NCI-H446 treated with DMSO at 0.1 percent for 48 hours (cell line): ENCODE data around the gene KCNH8.
A peak's percentile ranks its signal among the peaks of the same experiment; 100 is the strongest.

ENCODE experiments used
- DNase-seq: peaks from one replicate; lab custom pipeline; 2025; lab: John Stamatoyannopoulos, UW

The KCNH8 gene

GRCh38 chr3:19250959-19251610 lies 102.8 kb downstream of the KCNH8 start:
- no peak for DNase-seq

- DNase-seq: no peak
Observed at GRCh38 chr3:19254189-19254588, 105.9 kb downstream of the KCNH8 start.

- no peak for DNase-seq
Observed at GRCh38 chr3:19254784-19255338, 106.6 kb downstream of the KCNH8 start.

GRCh38 chr3:19256313-19256712 lies 108.0 kb downstream of the KCNH8 start:
- no peak for DNase-seq

DNA sequence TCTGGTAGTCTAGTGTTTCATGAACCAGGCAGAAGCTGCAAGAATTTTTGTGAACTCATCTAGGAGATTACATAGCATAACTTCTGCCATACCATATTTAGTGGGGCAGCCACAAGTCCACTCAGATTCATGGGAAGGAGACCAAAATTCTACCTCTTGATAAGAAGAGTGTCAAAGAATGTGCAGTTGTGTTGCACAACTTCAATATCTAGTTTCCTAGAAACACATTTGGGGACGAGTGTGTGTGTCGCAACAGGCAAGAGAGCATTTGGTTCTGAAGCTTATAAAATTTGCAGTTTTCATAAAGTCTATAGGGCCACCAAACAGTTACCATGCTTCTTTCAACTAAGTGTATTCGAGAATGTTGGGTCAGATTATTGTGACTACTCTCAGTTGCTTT lies 115.3 kb downstream of the KCNH8 start:
- DNase-seq: no peak

- no peak for DNase-seq
Observed at GRCh38 chr3:19264424-19264823, 116.1 kb downstream of the KCNH8 start.

DNA sequence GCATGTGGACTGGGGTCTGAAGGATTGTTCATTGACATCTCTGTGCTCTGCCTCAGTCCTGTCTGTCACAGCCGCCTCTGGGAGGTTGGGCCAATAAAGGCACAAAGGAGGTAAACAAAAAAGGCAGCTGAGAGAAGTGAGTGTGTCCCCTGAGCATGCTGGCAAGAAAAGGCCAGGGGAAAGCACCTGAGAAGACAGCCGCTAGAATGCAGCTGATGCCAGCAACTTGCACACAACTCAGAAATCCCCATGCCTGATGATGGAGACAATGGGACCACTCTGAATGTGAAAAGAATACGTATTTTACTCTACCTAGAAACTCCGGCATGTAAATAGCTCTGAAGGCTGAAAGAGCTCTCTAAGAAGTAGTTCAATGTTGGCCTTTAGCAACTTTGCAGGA lies 118.7 kb downstream of the KCNH8 start:
- no peak for DNase-seq

DNA sequence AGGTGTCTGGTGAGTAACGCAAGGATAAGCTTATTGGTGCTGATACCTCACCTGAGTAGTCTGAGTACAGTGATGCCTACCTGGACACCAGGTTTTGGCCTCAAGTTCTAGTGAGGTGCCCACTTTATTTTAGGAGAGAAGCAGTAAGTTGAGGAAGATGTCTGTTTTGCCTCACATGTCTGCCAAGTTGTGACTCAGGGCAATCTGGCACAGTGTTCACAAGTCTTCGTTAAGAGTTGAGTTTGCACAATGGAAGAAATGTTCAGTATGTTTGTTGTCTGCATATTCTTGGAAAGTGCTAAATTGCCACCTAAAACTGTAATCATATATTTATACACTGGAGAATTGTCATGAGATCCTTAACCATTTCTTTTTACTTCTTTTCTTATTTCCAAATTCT lies 122.2 kb downstream of the KCNH8 start:
- peak; percentile 33 for DNase-seq

DNA sequence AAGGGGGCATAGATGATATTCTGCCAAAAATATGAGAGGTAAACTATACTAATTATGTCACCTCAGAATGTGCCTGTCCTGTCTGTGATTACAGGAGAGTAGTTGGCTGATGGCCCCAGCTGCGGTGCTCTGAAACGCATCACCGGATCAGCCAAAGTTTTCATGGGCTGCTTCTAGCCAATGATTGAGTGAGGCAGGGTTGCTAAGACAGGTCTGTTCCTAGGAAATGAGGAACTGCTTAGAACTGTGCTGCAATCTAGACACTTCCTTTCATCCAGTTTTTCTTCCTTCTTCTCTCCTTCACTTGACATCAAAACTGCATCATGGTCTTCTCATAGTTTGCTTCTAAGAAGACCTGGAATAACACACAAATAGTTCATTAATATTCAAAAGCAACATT lies 124.0 kb downstream of the KCNH8 start:
- no peak for DNase-seq

DNA sequence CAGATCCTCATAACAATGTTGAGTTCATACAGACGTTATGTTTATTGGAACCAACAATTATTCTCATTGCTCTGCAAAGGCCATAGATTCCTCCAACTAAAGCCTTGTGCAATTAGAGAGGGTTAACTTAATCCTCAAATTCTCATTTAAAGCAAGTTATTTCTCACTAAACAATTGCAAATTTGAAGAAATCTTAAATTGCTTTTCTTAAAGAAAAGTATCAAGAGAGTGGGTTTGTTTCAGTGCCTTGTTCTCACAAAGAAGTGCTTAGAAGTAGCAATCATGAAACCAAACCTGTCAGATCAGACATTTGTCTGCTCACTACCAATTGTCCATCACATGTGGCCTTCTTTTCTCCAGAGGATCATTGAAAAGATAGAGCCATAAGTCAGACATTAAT lies 124.8 kb downstream of the KCNH8 start:
- no peak for DNase-seq

DNA sequence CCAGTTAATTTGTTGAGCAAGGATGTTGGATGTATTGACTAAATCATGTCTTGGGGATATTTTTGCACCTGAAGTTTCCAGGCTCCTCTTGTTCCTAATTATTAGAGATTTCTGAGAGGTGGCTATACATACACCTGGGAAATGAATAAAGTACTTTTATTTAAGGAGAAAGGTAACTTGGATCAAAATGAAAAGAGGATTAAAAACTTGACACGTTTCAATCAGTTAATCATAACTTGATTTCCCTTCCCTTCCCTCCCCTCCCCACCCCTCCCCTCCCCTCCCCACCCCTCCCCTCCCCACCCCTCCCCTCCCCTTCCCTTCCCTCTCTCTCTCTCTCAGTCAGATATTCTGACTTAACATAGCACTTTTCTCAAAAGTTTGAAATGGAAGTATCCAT lies 126.3 kb downstream of the KCNH8 start:
- DNase-seq: no peak

GRCh38 chr3:19284974-19285373 lies 136.7 kb downstream of the KCNH8 start:
- no peak for DNase-seq

- no peak for DNase-seq
Observed at GRCh38 chr3:19293295-19293694, 145.0 kb downstream of the KCNH8 start.

- DNase-seq: no peak
Observed at GRCh38 chr3:19295208-19295607, 146.9 kb downstream of the KCNH8 start.

DNA sequence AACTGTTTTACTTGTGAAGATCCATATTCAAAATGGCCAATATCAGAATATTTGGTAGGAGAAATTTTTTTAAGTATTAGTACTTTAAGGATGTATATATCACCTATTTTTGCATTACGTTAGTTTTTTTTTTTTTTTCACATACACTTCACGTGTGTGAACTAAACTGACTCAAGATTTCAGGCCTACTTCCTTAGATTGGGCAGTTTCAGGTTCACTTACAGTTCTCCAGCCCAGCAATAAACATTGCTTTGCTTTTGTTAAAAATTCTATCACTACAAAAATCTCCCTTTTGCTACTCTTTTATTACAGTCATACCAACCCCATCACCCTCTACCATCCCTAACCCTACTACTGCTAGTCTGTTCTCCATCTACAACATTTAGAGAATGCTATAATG lies 183.6 kb downstream of the KCNH8 start:
- no peak for DNase-seq

- no peak for DNase-seq
Observed at GRCh38 chr3:19334120-19334519, 185.8 kb downstream of the KCNH8 start.

DNA sequence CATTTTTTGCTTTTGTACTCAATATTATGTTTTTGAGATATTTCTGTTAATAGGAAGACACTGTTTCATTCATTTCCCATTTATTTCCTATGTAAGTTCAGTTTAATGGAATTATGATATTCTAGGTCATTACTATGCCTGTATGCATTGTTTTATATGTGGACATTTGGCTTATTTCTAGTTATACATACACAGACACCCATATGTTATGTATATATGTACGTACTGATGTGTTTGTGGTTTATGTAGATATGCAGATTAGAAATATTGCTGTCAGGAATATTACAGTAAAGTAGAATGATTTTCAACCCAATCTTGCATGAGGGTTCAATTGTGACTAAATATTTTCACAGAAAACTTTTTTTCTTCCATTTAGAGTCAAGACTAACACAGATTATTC lies 190.5 kb downstream of the KCNH8 start:
- no peak for DNase-seq

GRCh38 chr3:19342389-19342788 lies 194.1 kb downstream of the KCNH8 start:
- DNase-seq: no peak

- no peak for DNase-seq
Observed at GRCh38 chr3:19346759-19347158, 198.4 kb downstream of the KCNH8 start.

- no peak for DNase-seq
Observed at GRCh38 chr3:19347671-19348070, 199.4 kb downstream of the KCNH8 start.

DNA sequence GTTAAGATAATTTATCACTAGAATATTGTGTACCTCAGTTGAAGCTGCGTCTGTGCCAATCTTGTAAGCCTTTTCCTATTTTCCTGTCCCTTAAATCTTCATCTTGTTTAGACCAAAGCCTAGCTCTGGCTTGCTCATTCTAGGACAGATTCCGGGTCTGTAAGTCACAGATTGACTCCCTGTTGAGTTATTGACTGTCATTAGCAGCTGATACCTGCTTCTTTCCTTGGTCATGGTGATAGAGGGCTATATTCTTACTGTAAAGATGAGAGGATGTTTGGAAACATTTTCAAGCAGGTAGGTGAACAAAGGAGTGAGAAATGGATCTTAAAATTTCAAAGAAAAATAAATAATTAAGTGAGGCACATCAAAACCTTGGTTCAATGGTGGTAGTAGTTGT lies 200.2 kb downstream of the KCNH8 start:
- DNase-seq: no peak

DNA sequence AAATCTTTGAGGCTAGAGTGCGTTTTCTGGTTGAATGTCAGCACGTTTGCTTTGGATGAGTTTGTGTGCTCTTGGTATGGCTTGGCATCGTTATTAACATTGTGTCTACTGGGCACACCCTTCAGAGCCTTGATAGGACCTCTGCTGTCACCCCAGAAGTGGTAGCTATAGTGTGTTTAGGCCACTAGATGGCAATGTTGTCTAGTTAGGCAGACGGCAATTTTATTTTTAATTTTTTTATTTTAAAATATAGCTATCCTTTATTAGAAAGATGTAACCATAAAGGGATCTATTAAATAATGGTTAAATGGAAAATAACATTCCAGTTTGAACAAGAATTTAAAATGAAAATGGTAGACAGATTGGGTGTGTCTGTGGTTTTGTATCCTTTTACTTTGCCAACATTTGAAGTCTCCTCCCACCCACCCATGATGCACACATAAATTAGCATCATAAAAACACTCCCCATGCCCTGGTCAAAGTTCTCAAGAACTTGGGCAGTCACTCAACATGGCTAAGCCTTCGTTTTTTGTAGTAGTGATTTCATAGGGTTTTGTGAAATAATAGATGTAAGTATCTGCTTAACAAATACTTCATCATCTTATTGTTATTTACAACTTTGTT lies 200.7 kb downstream of the KCNH8 start:
- no peak for DNase-seq

- DNase-seq: no peak
Observed at GRCh38 chr3:19357947-19358346, 209.6 kb downstream of the KCNH8 start.

DNA sequence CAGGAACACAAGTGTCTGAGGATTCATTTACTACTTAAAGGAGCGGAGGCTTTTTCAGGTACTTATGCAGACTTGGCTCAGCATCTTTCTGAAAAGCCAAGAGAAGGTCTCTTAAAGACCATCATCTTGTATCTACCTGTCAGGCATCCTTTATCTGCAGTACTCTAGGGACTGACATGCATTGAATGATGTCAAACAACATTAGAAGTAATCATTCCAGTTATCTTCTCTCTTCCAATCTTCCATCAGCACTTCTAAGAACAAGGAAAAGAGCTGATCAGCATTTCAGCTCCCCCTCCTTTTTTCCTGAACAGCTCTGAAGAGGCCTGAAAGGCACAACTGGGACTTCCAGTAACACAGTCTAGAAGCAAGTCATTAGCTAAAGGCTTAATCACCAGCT lies 214.8 kb downstream of the KCNH8 start:
- DNase-seq: no peak
